ENCODE data around the gene CRISP2. TPM values are rescaled to one million over a fixed set of nuclear protein-coding genes. Genes with fewer than 3 reads are reported as not detected.

CRISP2 gene
- total and polyA plus RNA-seq, 2 of the 8 experiments (the other 6 are each of a cell fraction or from before 2014, with no cell fraction given): 0.06 TPM; not detected in 1

- Histone ChIP-seq H2BK12ac (ENCODE audit: low read depth, low read length) (no peak overlapping the region), H3K4ac (replicated peaks; ENCODE audit: insufficient read length, low read depth, low read length) (no peak overlapping the region), H3K36me3 (ENCODE audit: control insufficient read depth in 2 of 4, insufficient read depth in 4 of 4, low read length in 3 of 4) (no peaks in the 10 kb centered on the region), H3K23ac (ENCODE audit: insufficient read length) (no peak overlapping the region), H3K4me3 (ENCODE audit: extremely low read depth in 1 of 4, insufficient read depth in 2 of 4, low read depth in 3 of 4, low read length in 4 of 4) (no peak overlapping the region), H3K79me1 (ENCODE audit: low read depth, low read length) (no peaks in the 10 kb centered on the region), H4K91ac (replicated peaks; ENCODE audit: insufficient read length, low read length) (no peak overlapping the region), H2AK5ac (ENCODE audit: low read depth, low read length) (no peak overlapping the region), H3K9me3 (ENCODE audit: insufficient read depth in 2 of 2, low read depth in 1 of 2, low read length in 1 of 2) (no peaks in the 10 kb centered on the region), H3K56ac (replicated peaks; ENCODE audit: insufficient read length, low read depth, low read length) (no peak overlapping the region), H4K5ac (ENCODE audit: insufficient read length, low read depth, low read length) (no peak overlapping the region), H2BK15ac (ENCODE audit: low read length) (no peak overlapping the region), H3K18ac (ENCODE audit: extremely low read depth, low read length) (no peak overlapping the region), H2BK120ac (replicated peaks; ENCODE audit: low read depth, low read length) (no peak overlapping the region), H2AFZ (ENCODE audit: low read length) (no peak overlapping the region), H3K4me2 (ENCODE audit: insufficient read depth in 1 of 2, low read depth in 2 of 2, low read length in 2 of 2) (no peak overlapping the region), H4K8ac (ENCODE audit: extremely low read depth, insufficient read depth, low read length) (no peak overlapping the region), H4K20me1 (replicated peaks in 1 of 2; ENCODE audit: control insufficient read depth in 1 of 2, insufficient read depth in 2 of 2, low read length in 2 of 2) (no peaks in the 10 kb centered on the region), H3K27ac (ENCODE audit: low read depth, low read length) (no peak overlapping the region), H3K23me2 (ENCODE audit: low read depth, low read length) (peaks cover 3% of the 10 kb centered on the region; the same call in 1 of the 2 replicates), H3K4me1 (replicated peaks in 1 of 4; ENCODE audit: control insufficient read depth in 3 of 4, insufficient read depth in 4 of 4, low read length in 3 of 4) (peaks cover 0 to 1% (median under 1%) of the 10 kb centered on the region in 4 experiments; a peak in 1 of 7 replicates), H2BK20ac (ENCODE audit: low read length) (no peak overlapping the region), H3K79me2 (ENCODE audit: control insufficient read depth in 1 of 2, insufficient read depth in 2 of 2, low read length in 2 of 2) (no peaks in the 10 kb centered on the region), H2BK5ac (ENCODE audit: low read depth, low read length) (no peak overlapping the region), H3K14ac (ENCODE audit: insufficient read length) (no peak overlapping the region), H3K9ac (replicated peaks in 1 of 4; ENCODE audit: extremely low read depth in 1 of 4, low read depth in 3 of 4, low read length in 3 of 4) (no peak overlapping the region), H3K27me3 (replicated peaks in 1 of 4; ENCODE audit: control insufficient read depth in 3 of 4, extremely low read depth in 1 of 4, insufficient read depth in 3 of 4, low read length in 3 of 4) (no peaks in the 10 kb centered on the region)
- FAIRE-seq (no peak), DNase-seq (ENCODE audit: low read depth in 1 of 2, low spot score in 2 of 2) (no peak)
- ChIA-PET CTCF (ENCODE audit: partially characterized antibody) (no interaction called here), POLR2A (ENCODE audit: partially characterized antibody) (no interaction called here)
- 88% methylated on average over 1 of the region's 1 CpG; no CpG with 5 or more reads in 1 of the 2 experiments for WGBS, 2 experiments (ENCODE audit: extremely low coverage in 1 of 2, insufficient coverage in 1 of 2, insufficient read length in 1 of 2, insufficient replicate concordance in 2 of 2, low coverage in 1 of 2, low lambda C conversion rate in 2 of 2, missing lambda C conversion rate in 1 of 2)
- TF ChIP-seq KDM1A (IDR thresholded peaks at IDR 0.05; ENCODE audit: borderline replicate concordance, low read length) (no peak), SAP30 (IDR thresholded peaks at IDR 0.05; ENCODE audit: insufficient read depth, insufficient replicate concordance, low read length) (no peak), CHD1 (IDR thresholded peaks at IDR 0.05; ENCODE audit: low read depth, low read length) (no peak), POLR2A (IDR thresholded peaks at IDR 0.05; ENCODE audit: control extremely low read depth in 1 of 2, low read depth in 2 of 2, low read length in 2 of 2) (no peak), BRCA1 (IDR thresholded peaks at IDR 0.05; ENCODE audit: low read depth, low read length) (no peak), SIX5 (IDR thresholded peaks at IDR 0.05; ENCODE audit: low read depth, low read length) (no peak), SRF (IDR thresholded peaks at IDR 0.05; ENCODE audit: low read depth, low read length) (no peak), HDAC2 (IDR thresholded peaks at IDR 0.05; ENCODE audit: borderline replicate concordance in 1 of 2, low read depth in 2 of 2, low read length in 2 of 2) (no peak), RXRA (IDR thresholded peaks at IDR 0.05; ENCODE audit: insufficient read depth, low read depth, low read length) (no peak), PHF8 (conservative IDR thresholded peaks at IDR 0.05; ENCODE audit: low read depth, low read length) (no peak), CEBPB (IDR thresholded peaks at IDR 0.05; ENCODE audit: low read depth, low read length) (no peak), RBBP5 (IDR thresholded peaks at IDR 0.05; ENCODE audit: borderline replicate concordance, low read depth, low read length) (no peak), TEAD4 (IDR thresholded peaks at IDR 0.05; ENCODE audit: low read depth, low read length) (no peak), BCL11A (IDR thresholded peaks at IDR 0.05; ENCODE audit: low read depth in 2 of 2, low read length in 2 of 2) (no peak)
- TF ChIP-seq, protein P1, sequence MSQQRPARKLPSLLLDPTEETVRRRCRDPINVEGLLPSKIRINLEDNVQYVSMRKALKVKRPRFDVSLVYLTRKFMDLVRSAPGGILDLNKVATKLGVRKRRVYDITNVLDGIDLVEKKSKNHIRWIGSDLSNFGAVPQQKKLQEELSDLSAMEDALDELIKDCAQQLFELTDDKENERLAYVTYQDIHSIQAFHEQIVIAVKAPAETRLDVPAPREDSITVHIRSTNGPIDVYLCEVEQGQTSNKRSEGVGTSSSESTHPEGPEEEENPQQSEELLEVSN (IDR thresholded peaks at IDR 0.05): no peak
Measured at GRCh38 chr6:49662892-49663261, 50.5 kb downstream of the CRISP2 start.

All from H1 (cell line).